Measurements from ENCODE around the gene MIA3.
"Not testable (repeated sequence)": the region's sequence is repeated elsewhere in the genome, so short reads cannot be mapped to it uniquely, and the experiment has no call there.

Gene MIA3

GRCh38 chr1:222589462-222590302, 28.2 kb upstream of the MIA3 start, which contains the start of gene TAF1A:
TAF1A (minus strand) TSS chr1:222589933.
- H3K36me3 ChIP-seq (ENCODE audit: insufficient read depth, insufficient read length, low read length), result peaks cover 30% of the 10 kb centered on the region
- no peaks in the 10 kb centered on the region; the same call in none of the 2 replicates for H3K9me3 ChIP-seq (ENCODE audit: insufficient read depth, low read length)
- peak within 1 kb of the TSS; percentile 73 for H3K4me3 ChIP-seq (ENCODE audit: insufficient read length, low read depth)
- no peak for TF ChIP-seq ZNF274 (IDR thresholded peaks at IDR 0.05; ENCODE audit: low read depth, low read length)
- TF ChIP-seq SUZ12 (IDR thresholded peaks at IDR 0.05; ENCODE audit: extremely low read depth, insufficient read depth, insufficient read length), result no peak
- no peak for TF ChIP-seq YY1 (IDR thresholded peaks at IDR 0.05; ENCODE audit: insufficient read depth, insufficient read length)
- H3K9ac ChIP-seq (ENCODE audit: insufficient read length, low read depth), result peak within 1 kb of the TSS; percentile 88
- no peaks in the 10 kb centered on the region for H3K4me1 ChIP-seq (ENCODE audit: insufficient read depth, insufficient read length)
- H3K27me3 ChIP-seq (ENCODE audit: insufficient read depth, insufficient read length), result no peaks in the 10 kb centered on the region
- DNase-seq (ENCODE audit: low read depth, low spot score), result peak; percentile 78

GRCh38 chr1:222592171-222592570, 25.7 kb upstream of the MIA3 start:
- H3K4me3 ChIP-seq (ENCODE audit: insufficient read length, low read depth), result no peak overlapping the region
- no peaks in the 10 kb centered on the region for H3K4me1 ChIP-seq (ENCODE audit: insufficient read depth, insufficient read length)
- no peak for DNase-seq (ENCODE audit: low read depth, low spot score)
- H3K9me3 ChIP-seq (ENCODE audit: insufficient read depth, low read length), result no peaks in the 10 kb centered on the region; the same call in none of the 2 replicates
- TF ChIP-seq ZNF274 (IDR thresholded peaks at IDR 0.05; ENCODE audit: low read depth, low read length) (no peak), SUZ12 (IDR thresholded peaks at IDR 0.05; ENCODE audit: extremely low read depth, insufficient read depth, insufficient read length) (no peak), YY1 (IDR thresholded peaks at IDR 0.05; ENCODE audit: insufficient read depth, insufficient read length) (no peak)
- peaks cover 14% of the 10 kb centered on the region for H3K36me3 ChIP-seq (ENCODE audit: insufficient read depth, insufficient read length, low read length)
- no peaks in the 10 kb centered on the region for H3K27me3 ChIP-seq (ENCODE audit: insufficient read depth, insufficient read length)
- no peak overlapping the region for H3K9ac ChIP-seq (ENCODE audit: insufficient read length, low read depth)

GRCh38 chr1:222594789-222595188, 23.1 kb upstream of the MIA3 start:
- no peak for TF ChIP-seq ZNF274 (IDR thresholded peaks at IDR 0.05; ENCODE audit: low read depth, low read length)
- TF ChIP-seq YY1 (IDR thresholded peaks at IDR 0.05; ENCODE audit: insufficient read depth, insufficient read length), result no peak
- TF ChIP-seq SUZ12 (IDR thresholded peaks at IDR 0.05; ENCODE audit: extremely low read depth, insufficient read depth, insufficient read length), result no peak
- no peak overlapping the region for H3K9ac ChIP-seq (ENCODE audit: insufficient read length, low read depth)
- H3K36me3 ChIP-seq (ENCODE audit: insufficient read depth, insufficient read length, low read length), result no peaks in the 10 kb centered on the region
- no peaks in the 10 kb centered on the region; the same call in none of the 2 replicates for H3K9me3 ChIP-seq (ENCODE audit: insufficient read depth, low read length)
- H3K27me3 ChIP-seq (ENCODE audit: insufficient read depth, insufficient read length), result no peaks in the 10 kb centered on the region
- no peak overlapping the region for H3K4me3 ChIP-seq (ENCODE audit: insufficient read length, low read depth)
- no peaks in the 10 kb centered on the region for H3K4me1 ChIP-seq (ENCODE audit: insufficient read depth, insufficient read length)
- no peak for DNase-seq (ENCODE audit: low read depth, low spot score)

- no peaks in the 10 kb centered on the region for H3K27me3 ChIP-seq (ENCODE audit: insufficient read depth, insufficient read length)
- H3K9me3 ChIP-seq (ENCODE audit: insufficient read depth, low read length), result no peaks in the 10 kb centered on the region; the same call in none of the 2 replicates
- DNase-seq (ENCODE audit: low read depth, low spot score), result no peak
- no peak overlapping the region for H3K9ac ChIP-seq (ENCODE audit: insufficient read length, low read depth)
- no peak overlapping the region for H3K4me3 ChIP-seq (ENCODE audit: insufficient read length, low read depth)
- H3K4me1 ChIP-seq (ENCODE audit: insufficient read depth, insufficient read length), result no peaks in the 10 kb centered on the region
- H3K36me3 ChIP-seq (ENCODE audit: insufficient read depth, insufficient read length, low read length), result no peaks in the 10 kb centered on the region
- TF ChIP-seq ZNF274 (IDR thresholded peaks at IDR 0.05; ENCODE audit: low read depth, low read length) (no peak), YY1 (IDR thresholded peaks at IDR 0.05; ENCODE audit: insufficient read depth, insufficient read length) (no peak)
Measured at GRCh38 chr1:222596696-222597095, 21.2 kb upstream of the MIA3 start.

DNA sequence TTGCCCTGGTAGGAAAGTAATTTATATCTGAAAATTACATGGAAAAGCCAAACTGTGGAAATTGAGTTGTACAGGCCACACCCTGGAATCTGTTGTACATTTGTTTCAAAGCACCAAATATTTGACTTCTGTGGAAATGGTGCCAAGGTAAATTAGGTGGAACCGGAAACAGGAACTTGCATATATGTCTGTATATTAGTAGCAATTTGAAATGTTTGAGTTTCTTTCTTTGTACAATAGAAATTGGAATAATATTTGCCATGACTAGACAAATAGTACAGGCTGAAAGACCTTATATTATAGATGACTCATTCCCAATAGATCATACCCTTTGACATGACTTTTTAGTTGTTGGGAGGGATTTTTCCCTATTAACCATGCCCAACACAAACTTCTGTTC, 17.6 kb upstream of the MIA3 start:
- Histone ChIP-seq H3K4me3 (ENCODE audit: insufficient read length, low read depth) (no peak overlapping the region), H3K9ac (ENCODE audit: insufficient read length, low read depth) (no peak overlapping the region), H3K4me1 (ENCODE audit: insufficient read depth, insufficient read length) (no peaks in the 10 kb centered on the region), H3K27me3 (ENCODE audit: insufficient read depth, insufficient read length) (no peaks in the 10 kb centered on the region), H3K9me3 (ENCODE audit: insufficient read depth, low read length) (no peaks in the 10 kb centered on the region; the same call in 1 of the 2 replicates), H3K36me3 (ENCODE audit: insufficient read depth, insufficient read length, low read length) (no peaks in the 10 kb centered on the region)
- TF ChIP-seq YY1 (IDR thresholded peaks at IDR 0.05; ENCODE audit: insufficient read depth, insufficient read length) (no peak), SUZ12 (IDR thresholded peaks at IDR 0.05; ENCODE audit: extremely low read depth, insufficient read depth, insufficient read length) (no peak), ZNF274 (IDR thresholded peaks at IDR 0.05; ENCODE audit: low read depth, low read length) (no peak)
- DNase-seq (ENCODE audit: low read depth, low spot score), result no peak

DNA sequence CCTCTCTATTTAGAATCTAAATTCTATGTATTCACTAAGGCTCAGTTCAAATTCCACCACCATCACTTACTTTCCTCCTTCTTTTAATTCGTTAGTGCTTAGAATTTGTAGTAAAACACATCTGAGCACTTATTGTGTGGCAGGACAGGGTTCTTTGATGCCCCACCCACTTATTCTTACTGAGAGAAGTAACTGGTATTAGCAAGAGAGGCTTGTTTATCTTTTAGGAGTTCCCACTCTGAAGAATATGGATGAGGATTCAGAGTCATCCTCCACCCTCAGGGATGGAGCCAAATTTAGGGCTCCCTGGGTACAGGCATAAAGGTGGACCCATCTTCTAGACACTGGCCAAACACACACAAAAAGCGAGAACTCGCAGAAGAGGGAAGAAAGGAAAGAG, 16.6 kb upstream of the MIA3 start:
- TF ChIP-seq YY1 (IDR thresholded peaks at IDR 0.05; ENCODE audit: insufficient read depth, insufficient read length) (no peak), SUZ12 (IDR thresholded peaks at IDR 0.05; ENCODE audit: extremely low read depth, insufficient read depth, insufficient read length) (no peak), ZNF274 (IDR thresholded peaks at IDR 0.05; ENCODE audit: low read depth, low read length) (no peak)
- Histone ChIP-seq H3K36me3 (ENCODE audit: insufficient read depth, insufficient read length, low read length) (no peaks in the 10 kb centered on the region), H3K27me3 (ENCODE audit: insufficient read depth, insufficient read length) (no peaks in the 10 kb centered on the region), H3K9ac (ENCODE audit: insufficient read length, low read depth) (no peak overlapping the region), H3K4me3 (ENCODE audit: insufficient read length, low read depth) (no peak overlapping the region), H3K4me1 (ENCODE audit: insufficient read depth, insufficient read length) (no peaks in the 10 kb centered on the region), H3K9me3 (ENCODE audit: insufficient read depth, low read length) (no peaks in the 10 kb centered on the region)
- no peak for DNase-seq (ENCODE audit: low read depth, low spot score)

- DNase-seq (ENCODE audit: low read depth, low spot score), result no peak
- no peaks in the 10 kb centered on the region for H3K27me3 ChIP-seq (ENCODE audit: insufficient read depth, insufficient read length)
- TF ChIP-seq YY1 (IDR thresholded peaks at IDR 0.05; ENCODE audit: insufficient read depth, insufficient read length) (no peak), ZNF274 (IDR thresholded peaks at IDR 0.05; ENCODE audit: low read depth, low read length) (no peak), SUZ12 (IDR thresholded peaks at IDR 0.05; ENCODE audit: extremely low read depth, insufficient read depth, insufficient read length) (no peak)
Measured at GRCh38 chr1:222606757-222607156, 11.1 kb upstream of the MIA3 start.

GRCh38 chr1:222609111-222609510, 8.8 kb upstream of the MIA3 start:
- H3K4me3 ChIP-seq (ENCODE audit: insufficient read length, low read depth); H3K27me3 ChIP-seq (ENCODE audit: insufficient read depth, insufficient read length); H3K9ac ChIP-seq (ENCODE audit: insufficient read length, low read depth); DNase-seq (ENCODE audit: low read depth, low spot score); H3K4me1 ChIP-seq (ENCODE audit: insufficient read depth, insufficient read length); H3K36me3 ChIP-seq (ENCODE audit: insufficient read depth, insufficient read length, low read length): not testable (repeated sequence)
- H3K9me3 ChIP-seq (ENCODE audit: insufficient read depth, low read length), result peaks cover 19% of the 10 kb centered on the region; the same call in 1 of the 2 replicates

More at GRCh38 chr1:222606757-222607156, 11.1 kb upstream of the MIA3 start:
- peaks cover 19% of the 10 kb centered on the region; the same call in 1 of the 2 replicates for H3K9me3 ChIP-seq (ENCODE audit: insufficient read depth, low read length)
- H3K36me3 ChIP-seq (ENCODE audit: insufficient read depth, insufficient read length, low read length), result no peaks in the 10 kb centered on the region
- H3K9ac ChIP-seq (ENCODE audit: insufficient read length, low read depth), result no peak overlapping the region
- H3K4me1 ChIP-seq (ENCODE audit: insufficient read depth, insufficient read length), result no peaks in the 10 kb centered on the region
- no peak overlapping the region for H3K4me3 ChIP-seq (ENCODE audit: insufficient read length, low read depth)
